ENCODE results near the gene DNAH10.

DNA sequence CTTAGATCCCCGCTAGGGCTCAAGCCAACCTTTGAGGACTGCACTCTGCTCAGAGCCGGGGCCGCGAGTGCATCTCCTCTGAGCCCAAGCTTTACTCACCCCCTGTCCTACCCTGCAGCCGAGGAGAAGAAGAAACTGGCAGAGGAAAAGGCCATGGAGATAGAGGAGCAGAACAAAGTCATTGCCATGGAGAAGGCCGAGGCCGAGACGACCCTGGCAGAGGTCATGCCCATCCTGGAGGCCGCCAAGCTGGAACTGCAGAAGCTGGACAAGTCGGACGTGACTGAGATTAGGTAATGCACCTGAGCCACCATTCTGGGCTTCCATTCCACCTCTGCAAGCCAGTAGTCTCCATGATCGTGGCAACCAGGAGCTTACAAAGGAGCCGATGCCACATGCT, 140.7 kb downstream of the DNAH10 start:
- TF ChIP-seq RAD21 (IDR thresholded peaks at IDR 0.05; ENCODE audit: low read length) = no peak
- TF ChIP-seq POLR2A (IDR thresholded peaks at IDR 0.05; ENCODE audit: low read depth, low read length) = no peak
- TF ChIP-seq, protein P1, sequence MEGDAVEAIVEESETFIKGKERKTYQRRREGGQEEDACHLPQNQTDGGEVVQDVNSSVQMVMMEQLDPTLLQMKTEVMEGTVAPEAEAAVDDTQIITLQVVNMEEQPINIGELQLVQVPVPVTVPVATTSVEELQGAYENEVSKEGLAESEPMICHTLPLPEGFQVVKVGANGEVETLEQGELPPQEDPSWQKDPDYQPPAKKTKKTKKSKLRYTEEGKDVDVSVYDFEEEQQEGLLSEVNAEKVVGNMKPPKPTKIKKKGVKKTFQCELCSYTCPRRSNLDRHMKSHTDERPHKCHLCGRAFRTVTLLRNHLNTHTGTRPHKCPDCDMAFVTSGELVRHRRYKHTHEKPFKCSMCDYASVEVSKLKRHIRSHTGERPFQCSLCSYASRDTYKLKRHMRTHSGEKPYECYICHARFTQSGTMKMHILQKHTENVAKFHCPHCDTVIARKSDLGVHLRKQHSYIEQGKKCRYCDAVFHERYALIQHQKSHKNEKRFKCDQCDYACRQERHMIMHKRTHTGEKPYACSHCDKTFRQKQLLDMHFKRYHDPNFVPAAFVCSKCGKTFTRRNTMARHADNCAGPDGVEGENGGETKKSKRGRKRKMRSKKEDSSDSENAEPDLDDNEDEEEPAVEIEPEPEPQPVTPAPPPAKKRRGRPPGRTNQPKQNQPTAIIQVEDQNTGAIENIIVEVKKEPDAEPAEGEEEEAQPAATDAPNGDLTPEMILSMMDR (conservative IDR thresholded peaks at IDR 0.05; ENCODE audit: low read depth, low read length) = no peak
- TF ChIP-seq RFX5 (IDR thresholded peaks at IDR 0.05; ENCODE audit: low read depth, low read length) = no peak
